Activated effector memory CD4-positive, alpha-beta T cell treated with Interleukin-2 at 50 U/mL for 16 hours (primary cell): ENCODE measurements around the gene NCKAP5.

Experiments used
- DNase-seq: peaks from one replicate; pipeline ENCODE4 v3.0.0-alpha.2; 2020

Gene NCKAP5

DNA sequence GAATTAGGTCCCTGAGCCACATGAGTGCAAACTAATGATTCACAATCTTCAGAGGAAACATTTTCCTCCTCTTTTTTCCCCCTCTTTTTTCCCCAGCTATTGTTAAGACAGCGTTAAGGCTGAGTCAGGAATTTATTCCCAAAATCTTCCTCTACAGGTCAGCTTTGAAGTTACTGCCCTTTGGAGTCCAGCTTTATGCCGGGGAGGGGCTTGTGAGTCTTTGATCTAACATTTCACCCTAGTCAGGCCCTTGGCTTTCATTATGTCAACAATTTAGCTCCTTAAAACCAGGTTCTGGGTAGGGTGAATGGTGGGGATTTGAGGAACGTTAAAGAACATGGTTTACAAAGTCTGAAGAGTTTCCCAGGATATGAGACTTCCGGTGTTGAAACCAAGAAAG, 807.3 kb downstream of the NCKAP5 start:
- DNase-seq: no peak

DNA sequence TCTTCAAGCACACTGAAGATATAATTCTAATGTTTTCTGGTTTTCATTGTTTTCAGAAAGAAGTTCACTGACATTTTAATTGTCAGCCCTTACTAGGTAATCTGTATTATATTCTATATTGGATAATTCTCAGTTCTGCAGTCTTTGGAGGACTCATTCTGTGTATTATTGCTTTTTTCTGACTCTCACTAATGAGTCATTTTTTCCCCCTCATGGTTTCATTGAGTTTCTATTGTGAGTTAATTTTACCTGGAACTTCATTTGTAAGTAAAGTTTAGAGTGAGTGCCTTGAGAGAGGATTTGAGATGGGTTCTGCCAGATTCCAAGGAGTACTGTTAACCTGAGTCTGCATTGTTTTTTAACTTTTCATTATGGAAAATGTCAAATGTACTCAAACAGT, 807.9 kb downstream of the NCKAP5 start:
- no peak for DNase-seq

DNA sequence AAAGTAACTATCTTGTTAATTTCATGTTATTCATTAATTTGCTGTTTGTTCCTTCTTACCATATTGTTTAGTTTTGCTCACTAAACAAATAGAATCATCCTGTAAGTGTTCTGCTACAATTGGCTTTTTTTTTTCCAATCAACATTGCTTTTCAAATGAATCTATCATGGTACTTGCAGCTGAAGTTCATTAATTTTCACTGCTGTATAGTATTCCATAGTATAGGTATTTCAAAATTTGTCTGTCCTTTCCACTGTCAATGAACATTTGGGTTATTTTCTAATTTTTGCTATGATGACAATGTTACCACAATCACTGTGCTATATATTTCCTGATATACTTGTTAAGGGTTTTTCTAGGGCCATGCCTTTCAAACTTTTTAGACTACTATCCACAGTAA, 809.3 kb downstream of the NCKAP5 start:
- DNase-seq: no peak

DNA sequence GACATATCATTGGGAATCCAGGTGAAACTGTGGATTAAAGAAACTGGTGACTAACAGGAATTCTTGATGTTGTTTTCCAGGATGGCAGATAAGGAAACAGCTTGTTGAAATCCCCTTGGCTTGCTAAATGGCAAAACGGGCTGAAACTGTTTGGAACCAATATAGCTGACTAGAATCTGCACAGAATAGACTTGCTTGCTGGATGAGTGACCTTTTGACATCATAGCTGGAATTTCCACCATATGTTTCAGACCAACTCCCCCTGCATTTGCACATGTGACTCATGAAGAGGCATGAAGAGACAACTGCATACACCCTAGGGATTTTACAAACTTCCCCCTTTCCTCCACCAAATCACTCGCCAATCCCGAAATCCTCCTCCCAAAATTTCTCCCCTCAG, 810.6 kb downstream of the NCKAP5 start:
- DNase-seq: no peak

DNA sequence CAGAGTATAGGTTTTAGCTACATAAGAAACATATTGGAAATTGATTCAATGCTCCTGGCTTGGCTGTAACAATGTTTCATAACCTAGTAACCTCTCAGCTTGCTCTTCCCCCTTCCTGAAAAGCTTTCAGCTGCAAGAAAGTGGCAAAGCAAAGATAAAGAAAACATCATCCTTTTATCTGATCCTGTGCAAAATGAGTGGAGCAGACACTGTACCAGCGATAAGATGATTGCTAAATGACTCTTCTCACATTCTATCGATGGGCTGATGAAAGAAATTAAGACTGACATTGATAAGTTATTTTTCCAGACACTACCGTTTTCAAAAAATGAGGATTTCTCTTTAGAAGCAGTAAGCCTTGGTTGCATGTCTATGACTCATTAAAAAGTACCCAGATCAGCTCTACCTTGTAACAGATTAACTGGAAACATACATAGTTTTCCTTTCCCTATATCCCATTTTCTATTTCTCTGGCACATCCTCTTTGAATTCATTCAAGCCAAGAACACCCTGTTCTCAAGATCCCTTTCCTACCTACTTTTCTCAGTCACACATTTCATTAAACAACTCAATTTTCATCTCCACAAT, 811.2 kb downstream of the NCKAP5 start:
- no peak for DNase-seq

DNA sequence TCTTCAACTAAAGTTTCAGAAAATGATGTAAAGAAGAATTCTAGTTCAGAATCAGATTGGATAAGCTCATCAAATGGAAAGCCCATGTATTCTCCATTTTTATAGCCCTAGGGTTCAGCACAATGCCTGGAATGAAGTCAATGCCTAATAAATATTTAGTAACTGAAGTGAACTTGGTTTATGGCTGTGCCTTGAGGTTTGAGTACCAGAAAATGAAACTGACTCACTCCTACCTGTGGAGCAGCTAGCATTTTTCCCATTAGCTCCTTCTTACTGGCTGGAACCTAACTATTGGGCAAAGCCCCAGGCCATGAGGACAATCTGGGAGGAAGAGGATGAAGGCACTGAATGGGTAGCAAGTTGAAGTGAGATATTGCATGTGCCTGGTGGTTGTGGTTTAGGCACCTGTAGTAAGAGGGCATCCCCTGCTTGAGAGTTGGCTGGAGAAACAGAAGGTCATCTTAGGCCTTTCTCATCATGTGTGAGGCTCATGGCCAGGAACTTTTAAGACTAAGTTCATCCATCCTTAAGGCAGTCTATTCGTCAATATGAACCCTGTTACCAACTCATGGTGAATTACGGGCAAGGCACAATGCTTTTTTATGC, 813.3 kb downstream of the NCKAP5 start:
- DNase-seq: no peak

DNA sequence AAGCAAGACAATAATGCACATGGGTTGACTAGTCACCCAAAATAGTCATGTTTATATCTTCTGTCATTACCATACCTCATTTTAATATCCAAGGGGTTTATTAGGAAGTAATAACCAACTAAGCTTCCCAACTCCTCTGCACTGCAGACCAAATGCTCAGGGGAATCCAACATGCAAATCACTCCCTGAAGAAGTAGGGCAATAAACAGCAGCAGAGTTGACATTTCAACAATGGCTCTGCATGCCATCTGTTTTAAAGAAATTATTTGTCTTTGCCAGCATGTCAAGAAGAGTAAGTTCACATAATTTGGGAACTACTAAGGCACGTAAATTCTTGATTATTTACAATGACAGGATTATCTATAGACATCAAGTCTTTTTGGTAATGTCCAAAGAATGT, 813.9 kb downstream of the NCKAP5 start:
- DNase-seq: no peak

DNA sequence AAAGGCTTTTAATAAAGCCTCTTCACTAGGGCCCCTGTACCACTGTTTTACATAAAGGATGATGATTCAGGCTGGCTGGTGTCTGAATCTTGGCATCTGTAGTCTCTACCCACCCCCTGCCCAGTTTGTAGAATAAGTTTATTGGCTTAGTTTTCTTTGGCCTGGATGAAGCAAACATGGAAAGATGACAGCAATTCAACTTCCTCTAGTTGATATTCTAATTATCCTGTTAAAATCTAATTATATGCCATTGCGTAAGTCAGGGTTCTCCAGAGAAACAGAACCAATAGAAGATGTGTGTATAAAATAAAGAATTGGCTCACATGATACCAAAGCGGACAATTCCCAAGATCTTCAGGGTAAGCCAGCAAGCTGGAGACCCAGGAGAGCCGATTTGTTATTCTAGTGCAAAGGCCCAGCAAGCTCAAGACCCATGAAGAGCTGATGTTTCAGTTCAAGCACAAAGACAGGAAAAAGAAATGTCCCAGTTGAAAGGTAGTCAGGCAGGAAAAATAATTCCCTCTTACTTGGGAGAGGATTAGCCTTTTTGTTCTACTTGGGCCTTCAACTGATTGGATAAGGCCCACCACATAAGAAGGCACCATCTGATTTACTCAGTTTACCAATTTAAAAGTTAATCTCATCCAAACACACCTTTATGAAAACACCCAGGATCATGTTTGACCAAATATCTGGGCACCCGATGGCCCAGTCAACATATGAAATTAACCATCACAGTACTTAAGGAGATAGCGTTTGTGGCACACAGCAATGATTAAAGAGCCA, 815.6 kb downstream of the NCKAP5 start:
- no peak for DNase-seq

DNA sequence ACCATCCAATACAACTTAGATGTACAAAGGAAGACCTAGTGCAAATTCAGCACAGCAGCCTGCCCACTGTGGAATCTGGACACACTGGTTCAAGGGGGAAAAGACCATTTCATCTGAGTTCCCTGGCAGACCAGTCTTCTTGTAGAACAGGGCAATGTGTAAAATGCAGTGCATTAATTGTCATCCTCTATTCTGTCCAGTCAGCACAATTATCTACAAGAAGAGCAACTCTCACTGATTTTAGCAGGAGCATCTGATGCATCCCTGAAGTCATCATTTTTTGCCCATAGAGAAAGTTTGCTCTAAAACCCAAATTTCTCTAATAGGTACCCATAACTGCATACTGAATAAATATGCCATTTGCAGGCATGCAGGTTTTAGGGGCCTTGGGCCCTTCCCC, 816.4 kb downstream of the NCKAP5 start:
- DNase-seq: no peak

DNA sequence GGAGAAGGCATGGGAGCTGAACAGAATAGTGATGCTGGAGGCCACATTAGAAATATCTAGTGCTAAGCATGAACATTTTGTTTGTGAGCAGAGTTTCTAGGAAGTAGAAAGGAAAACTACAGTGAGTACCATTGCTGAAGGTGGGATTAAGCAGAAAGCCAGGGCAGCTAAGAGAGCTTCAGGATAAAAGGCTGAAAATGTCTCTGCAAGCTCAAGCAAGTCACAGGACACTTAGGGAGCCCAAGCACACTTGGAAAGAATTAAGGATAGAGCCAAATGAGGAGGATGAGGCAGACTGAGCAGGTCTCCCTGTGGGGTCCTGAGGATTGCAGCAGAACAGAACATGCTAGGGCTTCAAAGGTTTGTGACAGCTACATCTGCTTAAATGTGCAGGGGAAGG, 817.7 kb downstream of the NCKAP5 start:
- DNase-seq: no peak

DNA sequence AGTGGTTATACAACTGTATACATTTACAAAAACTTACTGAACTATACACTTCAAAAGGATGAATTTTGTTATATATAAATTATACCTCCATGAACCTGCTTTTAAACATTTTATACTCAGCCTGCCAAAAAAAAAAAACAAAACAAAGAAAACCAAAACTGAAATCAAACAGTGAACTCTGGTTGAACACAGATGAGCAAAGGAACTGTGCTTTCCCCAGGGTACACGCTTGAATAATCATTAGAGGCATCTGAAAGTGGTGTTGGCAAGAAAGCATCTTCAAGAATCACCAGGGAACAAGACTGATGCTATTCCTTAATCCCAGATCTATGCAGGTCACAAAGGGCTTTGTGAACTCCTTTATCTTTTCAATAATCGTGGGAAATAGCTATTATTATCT, 821.2 kb downstream of the NCKAP5 start:
- no peak for DNase-seq

DNA sequence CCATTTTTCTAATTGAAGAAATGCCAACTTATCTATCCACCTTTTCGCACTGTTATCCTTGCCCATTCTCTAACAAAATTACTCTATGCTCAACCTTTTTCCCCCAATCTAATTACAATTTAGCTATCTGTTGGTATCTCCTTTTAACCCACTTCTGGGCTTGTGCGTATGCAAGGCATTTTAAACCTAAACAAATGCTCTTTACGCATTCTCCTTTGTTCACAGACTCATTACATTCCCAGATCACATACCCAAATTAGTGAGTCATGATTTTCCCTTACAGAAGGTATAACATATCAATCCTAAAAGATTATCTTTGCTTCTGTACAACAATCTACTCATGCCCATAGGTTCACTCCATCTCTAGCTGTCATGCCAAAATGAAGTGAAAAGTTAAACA, 826.5 kb downstream of the NCKAP5 start:
- no peak for DNase-seq

DNA sequence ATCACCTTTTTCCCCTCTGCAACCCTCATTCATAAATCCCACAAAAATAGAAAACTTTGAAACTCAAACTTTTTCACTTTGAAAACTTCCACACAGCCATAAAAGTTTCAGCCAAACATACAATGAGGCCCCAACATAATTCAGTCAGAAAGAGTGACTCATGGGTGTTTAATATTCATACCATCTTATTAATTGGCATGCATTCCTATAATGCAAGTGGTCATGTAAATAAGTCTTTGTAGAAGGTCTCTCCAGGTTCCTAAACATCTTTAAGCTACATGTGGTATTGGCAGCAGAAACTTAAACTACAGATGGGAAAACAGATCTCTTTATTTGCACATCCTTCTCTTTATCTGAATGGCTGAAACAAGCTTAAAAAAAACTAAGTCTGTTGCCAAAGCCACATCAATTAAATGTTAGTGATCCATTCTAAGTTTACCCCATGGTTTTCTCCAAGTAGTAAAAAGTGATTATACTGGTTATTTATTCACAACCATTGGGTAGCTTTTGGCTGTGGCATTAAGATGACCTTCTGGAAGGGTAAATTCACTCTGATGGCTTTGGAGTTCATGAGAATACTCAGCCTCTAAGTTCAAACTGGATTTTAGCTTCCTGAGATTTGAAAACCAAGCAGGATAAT, 828.1 kb downstream of the NCKAP5 start:
- DNase-seq: no peak

DNA sequence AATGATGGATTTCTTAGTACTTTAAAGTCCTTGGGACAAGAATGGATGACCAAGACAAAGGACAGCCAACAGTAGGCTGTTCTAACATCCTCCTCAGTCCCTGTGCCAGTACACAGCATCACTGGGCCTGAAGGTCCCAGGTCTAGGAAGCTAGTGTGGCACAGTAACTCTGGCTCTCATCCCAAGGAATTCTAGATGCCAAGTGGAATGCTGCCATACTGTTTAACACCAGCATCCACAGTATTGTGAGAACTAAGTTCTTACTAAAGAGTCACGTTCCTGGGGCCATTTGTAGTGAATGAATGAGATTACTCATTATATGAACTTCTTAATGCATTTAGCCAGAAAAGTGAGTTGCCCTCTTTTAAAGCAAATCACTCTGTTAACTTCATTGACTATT, 830.0 kb downstream of the NCKAP5 start:
- DNase-seq: no peak

DNA sequence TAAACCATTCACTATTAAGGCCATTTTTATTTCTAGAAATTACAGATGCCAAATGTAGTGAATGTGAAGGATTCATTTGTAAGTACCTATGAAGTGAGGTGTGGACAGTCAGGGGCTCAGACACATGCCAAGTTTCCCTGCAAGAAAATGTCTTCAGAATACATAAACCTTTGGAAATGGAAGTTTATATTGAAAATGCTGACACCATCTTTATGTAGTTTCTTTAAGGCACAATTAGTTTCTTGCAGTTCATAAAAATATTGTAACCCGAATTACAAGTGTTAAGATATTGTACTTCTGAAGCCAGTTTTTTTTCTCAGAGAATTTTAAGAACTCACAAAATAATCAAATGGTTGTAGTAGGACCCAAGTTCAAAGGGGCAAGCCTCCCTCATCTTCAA, 832.2 kb downstream of the NCKAP5 start:
- no peak for DNase-seq

DNA sequence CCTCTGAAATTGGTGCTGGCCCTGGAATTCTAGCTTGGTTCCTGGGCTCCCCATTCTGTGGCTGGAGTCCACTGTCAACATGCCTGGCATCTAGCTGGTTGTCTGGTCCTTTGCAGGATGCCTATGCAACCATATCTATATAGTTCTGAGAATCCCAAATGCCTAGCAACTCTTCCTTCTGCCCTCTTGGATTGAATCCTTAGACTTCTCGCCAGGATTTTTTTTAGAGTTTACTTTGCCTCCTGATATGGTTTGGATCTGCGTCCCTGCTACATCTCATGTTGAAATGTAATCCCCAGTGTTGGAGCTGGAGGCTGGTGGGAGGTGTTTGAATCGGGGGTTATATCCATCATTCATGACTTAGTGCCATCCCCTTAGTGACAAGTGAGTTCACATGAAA, 833.3 kb downstream of the NCKAP5 start:
- no peak for DNase-seq

DNA sequence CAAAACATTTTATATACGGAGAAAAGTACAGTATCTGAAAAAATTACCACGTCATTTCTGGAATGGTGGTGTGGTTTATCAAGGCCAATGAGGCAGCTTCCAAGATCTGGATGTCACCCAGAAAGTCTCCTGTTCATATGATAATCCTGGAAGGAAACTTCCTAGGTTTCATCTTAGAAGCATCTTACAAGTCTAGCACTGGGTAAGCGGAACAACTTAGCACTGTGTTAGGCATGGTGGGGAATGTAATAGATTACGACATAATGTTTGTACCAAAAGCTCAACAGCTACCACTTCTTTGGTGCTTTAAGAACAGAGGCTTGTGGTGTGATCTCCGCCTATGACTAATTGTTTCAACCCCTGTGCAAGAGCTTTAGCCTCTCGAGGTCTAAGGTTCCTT, 835.2 kb downstream of the NCKAP5 start:
- no peak for DNase-seq

DNA sequence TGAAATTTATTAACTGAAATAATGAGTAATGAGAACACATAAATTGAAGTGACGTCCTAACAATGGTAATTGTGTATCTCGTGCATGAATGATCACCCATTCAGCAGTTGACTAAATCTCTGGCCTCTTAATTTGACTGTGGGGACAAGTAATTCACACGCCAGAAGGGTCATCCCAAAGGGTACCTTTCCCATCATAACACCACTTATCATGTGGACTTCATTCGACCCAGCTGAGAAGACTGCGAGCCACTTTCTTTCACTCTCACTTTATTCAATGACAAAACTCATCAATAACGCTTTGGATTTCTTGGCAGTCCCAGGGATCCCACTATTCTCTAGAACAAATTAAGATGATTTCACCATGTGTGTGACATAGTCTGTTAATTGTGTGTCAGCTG, 835.6 kb downstream of the NCKAP5 start:
- no peak for DNase-seq

DNA sequence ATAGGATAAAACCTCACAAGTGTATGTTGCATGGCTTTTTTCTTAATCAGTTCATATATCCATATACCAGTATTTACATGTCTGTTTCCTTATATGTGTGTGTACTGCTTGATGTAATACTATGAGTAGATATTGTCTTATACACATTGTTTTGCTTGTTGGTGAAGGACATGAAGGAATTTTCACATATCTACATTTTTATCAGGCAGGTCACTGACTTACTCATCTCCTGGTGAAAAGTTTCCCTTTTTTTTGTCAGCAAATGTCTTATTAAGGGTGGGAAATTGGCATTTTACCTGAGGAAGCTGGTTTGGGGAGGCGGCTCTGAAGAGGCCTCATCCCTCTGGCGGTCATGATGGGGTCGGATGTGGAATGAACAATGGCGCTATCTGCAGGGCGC, 836.8 kb downstream of the NCKAP5 start:
- no peak for DNase-seq

DNA sequence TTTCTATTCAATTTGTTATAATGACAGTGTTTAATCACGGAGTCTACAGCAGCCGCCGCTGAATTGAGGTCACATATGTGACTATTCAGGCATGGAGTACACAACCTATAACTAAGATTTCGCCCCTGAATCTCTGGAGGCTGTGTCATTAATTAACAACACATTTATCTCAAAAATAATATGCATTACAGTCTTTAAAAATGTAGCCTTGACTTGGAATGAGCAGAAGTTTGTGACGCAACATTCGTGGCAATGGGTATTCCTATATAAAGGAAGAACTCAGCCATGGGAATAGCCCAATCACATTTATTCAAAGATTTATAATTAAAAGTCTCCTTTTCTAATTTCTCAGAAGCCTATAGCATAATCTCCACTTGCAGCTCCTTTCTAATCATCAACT, 837.7 kb downstream of the NCKAP5 start:
- DNase-seq: no peak

DNA sequence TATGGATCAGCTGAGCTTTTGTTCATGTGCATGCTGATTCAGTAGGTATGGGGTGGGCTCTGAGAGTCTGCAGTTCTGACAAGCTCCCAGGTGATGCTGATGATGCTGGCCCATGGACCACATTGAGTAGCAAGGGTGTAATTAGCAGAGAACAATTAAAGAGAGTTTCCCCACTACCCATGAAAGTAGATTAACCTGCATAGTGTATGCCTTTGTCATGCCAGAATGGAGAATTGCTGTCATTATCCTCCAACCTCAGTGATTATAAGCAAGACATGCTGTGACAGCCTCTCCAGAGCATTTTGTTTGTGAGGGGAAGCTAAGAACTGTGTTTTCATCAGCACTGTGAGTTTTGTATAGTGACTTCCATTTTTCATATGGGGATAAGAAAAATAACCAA, 838.7 kb downstream of the NCKAP5 start:
- no peak for DNase-seq

DNA sequence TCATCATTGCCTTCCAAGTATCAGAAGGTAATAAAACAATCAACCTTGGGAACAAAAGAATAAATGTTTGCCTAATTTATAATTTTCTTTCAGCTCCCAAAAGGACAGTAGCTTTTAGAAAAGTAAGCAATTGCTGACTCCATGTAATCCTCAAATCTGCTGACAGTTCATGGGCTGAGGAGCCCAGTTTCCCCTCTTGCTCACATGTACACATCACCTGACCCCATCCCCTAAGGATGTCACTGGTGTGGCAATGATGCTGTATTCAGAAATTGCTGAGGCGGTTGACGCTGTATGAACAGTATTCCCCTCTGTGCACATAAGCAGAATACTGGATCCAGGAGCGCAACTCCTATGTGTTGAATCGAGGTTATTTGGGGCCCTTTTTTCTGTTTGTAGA, 842.1 kb downstream of the NCKAP5 start:
- no peak for DNase-seq

DNA sequence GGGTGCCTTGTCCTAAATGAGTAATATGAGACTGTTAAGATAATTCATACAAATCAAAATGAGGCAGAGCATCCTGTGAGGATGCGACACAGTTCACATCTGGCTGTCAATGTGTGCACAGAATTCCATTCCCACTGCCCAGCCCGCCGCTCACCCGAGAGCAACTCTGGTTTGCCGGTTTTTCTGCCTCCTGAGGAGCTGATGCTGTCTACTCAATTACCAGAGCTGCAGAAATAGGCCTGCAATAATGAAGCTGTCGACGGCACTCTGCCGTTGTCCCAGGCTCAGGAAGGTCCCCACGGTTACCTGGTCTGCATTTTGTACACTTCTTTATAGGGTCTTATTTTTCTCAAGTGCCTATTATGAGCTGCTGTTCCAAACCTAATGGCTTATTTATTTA, 842.5 kb downstream of the NCKAP5 start:
- DNase-seq: no peak

DNA sequence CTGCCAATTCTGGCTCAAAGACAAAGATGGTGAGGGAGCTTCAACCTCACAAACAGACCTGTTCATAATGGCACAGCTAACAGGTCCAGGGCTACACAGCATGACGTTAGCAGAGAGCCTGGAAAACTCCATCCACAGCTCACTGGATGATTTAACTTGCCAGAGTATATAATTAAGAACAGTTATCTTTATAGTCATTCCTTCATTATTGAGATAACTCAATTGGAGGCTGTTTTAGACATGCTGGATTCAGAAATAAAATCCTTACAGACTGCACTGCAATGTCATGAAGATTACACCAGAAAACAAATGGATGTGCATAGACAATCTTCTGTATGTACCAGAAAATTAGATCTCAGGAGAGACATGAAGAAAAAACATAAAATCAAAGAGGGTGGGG, 843.1 kb downstream of the NCKAP5 start:
- no peak for DNase-seq
